ENCODE data around the gene ERBB2. TPM values are rescaled to one million over a fixed set of nuclear protein-coding genes. Genes with fewer than 3 reads are reported as not detected.

Gene ERBB2
- total RNA-seq, 1 donor from 2014 or later = 75.8 TPM

DNA sequence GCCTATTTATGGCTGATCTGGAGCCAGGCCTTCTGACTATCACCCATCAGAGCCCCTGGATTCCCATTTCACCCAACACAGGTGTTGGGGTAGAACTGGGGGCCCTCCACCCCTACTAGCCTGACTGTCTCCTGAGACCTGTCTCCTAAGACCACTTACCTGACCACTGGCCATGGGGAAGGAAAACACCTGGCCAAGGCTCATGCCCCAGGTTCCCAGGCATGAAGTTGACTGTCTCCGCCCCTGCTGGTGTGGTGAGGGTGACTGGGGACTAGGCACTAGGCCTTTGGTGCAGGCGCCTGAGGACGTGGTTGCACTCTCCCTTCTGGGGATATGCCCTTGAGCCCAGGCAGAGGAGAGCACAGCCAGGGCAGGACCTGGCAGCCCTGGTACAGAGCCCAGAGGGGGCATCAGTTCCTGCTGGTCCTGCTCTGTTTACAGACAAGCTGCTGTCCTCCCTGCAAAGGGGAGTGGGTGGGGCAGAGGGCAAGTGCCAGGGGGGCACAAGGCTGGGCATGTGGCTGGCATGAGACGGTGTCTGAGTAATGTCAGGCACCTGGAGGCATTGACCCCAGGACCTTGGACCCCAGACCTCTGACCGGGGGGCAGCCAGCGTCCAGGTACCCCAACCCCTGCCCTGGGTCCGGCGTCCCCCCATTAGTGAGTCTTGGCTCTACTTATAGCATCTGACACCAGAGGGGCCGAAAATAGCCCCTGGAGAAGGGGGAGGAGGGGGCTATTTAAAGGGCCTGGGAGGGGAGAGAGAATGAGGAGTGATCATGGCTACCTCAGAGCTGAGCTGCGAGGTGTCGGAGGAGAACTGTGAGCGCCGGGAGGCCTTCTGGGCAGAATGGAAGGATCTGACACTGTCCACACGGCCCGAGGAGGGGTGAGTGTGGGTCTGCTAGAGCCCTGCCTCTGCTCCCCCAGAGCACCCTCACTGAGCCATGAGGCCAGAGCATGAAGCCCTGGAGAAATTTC is 35.0 kb upstream of the ERBB2 start, which contains the start of gene TCAP:
TCAP (plus strand) TSS at position 769 of the 981 bp plus-strand sequence; CDS start at position 780, 11 bp downstream.
- ATAC-seq = peak; percentile 58
- intact Hi-C loops (cut with micrococcal nuclease) = no loop called here
- peak; percentile 82 for DNase-seq

DNA sequence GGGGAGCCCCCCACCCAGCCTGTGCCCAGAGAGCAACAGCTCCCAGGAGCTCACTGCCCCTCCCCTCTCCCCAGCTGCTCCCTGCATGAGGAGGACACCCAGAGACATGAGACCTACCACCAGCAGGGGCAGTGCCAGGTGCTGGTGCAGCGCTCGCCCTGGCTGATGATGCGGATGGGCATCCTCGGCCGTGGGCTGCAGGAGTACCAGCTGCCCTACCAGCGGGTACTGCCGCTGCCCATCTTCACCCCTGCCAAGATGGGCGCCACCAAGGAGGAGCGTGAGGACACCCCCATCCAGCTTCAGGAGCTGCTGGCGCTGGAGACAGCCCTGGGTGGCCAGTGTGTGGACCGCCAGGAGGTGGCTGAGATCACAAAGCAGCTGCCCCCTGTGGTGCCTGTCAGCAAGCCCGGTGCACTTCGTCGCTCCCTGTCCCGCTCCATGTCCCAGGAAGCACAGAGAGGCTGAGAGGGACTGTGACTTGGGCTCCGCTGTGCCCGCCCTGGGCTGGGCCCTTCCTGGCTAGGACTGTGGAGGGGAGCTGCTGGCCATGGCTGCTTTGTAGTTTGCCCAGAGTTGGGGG is 34.1 kb upstream of the ERBB2 start:
- ATAC-seq (peak; percentile 1), DNase-seq (peak; percentile 62)
- intact Hi-C loops (cut with micrococcal nuclease) = no loop called here

DNA sequence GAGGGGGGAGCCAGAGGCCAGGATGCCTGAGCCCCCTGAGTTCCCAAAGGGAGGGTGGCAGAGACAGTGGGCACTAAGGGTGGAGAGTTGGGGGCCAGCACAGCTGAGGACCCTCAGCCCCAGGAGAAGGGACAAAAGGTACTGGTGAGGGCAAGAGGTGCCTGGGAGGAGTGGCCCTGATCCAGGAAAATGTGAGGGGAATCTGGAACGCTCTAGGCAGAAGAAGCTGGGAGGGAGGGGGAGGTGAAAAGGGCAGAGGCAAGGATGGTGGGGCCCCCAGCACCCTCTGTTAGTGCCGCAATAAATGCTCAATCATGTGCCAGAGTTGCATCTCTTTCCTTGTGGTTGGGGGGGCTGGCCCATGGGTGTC is 33.6 kb upstream of the ERBB2 start:
- intact Hi-C loops (cut with micrococcal nuclease) = no loop called here
- ATAC-seq (no peak), DNase-seq (no peak)

DNA sequence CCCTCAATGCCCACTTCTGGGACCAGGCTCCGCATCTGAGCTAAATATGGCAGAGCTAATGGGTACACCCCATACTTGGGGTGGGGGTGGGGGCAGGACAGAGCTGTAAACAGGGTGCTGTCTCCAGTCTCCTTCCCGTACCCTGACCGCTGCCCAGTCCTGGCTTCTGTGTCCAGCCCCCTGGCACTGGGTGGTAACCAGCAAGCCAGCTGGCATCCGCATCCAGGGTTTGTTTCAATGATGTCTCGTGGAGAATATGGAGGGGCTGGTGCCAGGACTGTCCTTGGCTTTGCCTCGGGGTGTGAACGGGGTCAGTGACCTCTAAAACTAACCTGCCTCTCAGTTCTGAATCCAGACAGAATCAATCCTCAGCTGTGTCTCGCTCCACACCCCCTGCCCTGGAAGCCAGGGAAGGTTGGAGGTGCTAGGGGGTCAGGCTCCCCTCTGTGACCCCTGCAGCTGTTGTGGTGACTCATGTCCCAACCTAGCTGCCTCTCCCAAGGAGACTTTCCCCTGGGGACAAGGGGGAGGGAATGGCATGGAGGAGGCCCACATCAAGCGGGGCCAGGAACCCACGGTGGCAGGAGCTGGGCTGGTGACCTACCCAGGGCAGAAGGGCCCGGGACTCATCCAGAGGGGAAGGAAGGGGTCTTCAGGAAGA is 33.1 kb upstream of the ERBB2 start:
- ATAC-seq (peak; percentile 48), DNase-seq (peak; percentile 88)
- intact Hi-C loops (cut with micrococcal nuclease) = no loop called here

DNA sequence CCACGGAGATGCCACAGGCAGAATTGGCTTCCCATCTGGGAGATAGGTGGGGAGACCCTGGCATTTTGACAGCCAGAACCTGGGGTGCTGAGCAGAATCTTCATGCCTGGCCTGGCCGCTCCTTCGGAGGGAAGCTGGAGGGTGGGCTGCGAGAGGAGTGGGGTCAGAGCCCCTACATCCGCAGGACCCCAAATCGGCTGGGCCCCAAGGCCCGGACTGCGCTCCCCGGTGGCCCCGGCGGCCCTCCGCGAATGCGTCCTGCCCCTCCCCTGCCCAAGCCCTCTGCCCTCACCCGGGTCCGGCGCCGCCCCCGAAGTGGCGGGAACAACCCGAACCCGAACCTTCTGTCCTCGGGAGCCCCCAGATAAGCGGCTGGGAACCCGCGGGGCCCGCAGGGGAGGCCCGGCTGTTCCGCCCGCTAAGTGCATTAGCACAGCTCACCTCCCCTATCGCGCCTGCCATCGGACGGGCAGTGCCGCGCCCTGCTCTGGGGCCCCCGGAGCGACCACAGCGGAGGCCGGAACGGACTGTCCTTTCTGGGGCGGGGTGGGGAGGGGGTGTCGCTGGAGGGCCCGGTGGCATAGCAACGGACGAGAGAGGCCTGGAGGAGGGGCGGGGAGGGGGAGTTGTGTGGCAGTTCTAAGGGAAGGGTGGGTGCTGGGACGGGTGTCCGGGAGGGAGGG is 32.5 kb upstream of the ERBB2 start:
- DNase-seq (peak; percentile 79), ATAC-seq (peak; percentile 14)
- intact Hi-C loops (cut with micrococcal nuclease) = no loop called here

DNA sequence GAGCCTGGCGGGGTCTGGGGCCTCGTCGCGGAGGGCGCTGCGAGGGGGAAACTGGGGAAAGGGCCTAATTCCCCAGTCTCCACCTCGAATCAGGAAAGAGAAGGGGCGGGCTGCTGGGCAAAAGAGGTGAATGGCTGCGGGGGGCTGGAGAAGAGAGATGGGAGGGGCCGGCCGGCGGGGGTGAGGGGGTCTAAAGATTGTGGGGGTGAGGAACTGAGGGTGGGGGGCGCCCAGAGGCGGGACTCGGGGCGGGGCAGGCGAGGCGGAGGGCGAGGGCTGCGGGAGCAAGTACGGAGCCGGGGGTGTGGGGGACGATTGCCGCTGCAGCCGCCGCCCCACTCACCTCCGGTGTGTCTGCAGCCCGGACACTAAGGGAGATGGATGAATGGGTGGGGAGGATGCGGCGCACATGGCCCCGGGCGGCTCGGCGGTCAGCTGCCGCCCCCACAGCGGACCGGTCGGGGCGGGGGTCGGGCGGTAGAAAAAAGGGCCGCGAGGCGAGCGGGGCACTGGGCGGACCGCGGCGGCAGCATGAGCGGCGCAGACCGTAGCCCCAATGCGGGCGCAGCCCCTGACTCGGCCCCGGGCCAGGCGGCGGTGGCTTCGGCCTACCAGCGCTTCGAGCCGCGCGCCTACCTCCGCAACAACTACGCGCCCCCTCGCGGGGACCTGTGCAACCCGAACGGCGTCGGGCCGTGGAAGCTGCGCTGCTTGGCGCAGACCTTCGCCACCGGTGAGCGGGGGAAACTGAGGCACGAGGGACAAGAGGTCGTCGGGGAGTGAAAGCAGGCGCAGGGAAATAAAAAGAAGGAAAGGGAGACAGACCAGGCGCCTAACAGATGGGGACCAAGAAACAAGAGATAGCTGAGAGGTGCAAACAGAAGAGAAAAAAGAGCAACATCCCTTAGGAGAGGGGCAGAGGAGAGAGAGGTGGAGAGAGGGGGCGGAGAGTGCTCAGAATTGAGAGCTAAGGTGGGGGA is 31.6 kb upstream of the ERBB2 start, which contains the start of gene PNMT:
PNMT (plus strand) TSS at position 509 of the 980 bp plus-strand sequence; CDS start at position 532, 23 bp downstream.
- intact Hi-C loops (cut with micrococcal nuclease) = no loop called here
- ATAC-seq (peak; percentile 3), DNase-seq (peak; percentile 90)

DNA sequence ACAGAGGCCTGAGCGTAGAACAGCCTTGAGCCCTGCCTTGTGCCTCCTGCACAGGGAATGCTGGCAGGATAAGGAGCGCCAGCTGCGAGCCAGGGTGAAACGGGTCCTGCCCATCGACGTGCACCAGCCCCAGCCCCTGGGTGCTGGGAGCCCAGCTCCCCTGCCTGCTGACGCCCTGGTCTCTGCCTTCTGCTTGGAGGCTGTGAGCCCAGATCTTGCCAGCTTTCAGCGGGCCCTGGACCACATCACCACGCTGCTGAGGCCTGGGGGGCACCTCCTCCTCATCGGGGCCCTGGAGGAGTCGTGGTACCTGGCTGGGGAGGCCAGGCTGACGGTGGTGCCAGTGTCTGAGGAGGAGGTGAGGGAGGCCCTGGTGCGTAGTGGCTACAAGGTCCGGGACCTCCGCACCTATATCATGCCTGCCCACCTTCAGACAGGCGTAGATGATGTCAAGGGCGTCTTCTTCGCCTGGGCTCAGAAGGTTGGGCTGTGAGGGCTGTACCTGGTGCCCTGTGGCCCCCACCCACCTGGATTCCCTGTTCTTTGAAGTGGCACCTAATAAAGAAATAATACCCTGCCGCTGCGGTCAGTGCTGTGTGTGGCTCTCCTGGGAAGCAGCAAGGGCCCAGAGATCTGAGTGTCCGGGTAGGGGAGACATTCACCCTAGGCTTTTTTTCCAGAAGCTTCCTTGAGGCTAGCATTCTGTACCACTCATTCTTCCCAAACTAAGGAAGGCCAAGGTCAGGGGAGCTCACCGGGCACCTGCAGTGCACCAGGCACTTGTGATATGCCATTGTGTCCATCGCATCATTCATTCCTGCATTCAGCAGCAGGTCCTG is 29.7 kb upstream of the ERBB2 start:
- intact Hi-C loops (cut with micrococcal nuclease) = no loop called here
- DNase-seq = no peak
- ATAC-seq = no peak

DNA sequence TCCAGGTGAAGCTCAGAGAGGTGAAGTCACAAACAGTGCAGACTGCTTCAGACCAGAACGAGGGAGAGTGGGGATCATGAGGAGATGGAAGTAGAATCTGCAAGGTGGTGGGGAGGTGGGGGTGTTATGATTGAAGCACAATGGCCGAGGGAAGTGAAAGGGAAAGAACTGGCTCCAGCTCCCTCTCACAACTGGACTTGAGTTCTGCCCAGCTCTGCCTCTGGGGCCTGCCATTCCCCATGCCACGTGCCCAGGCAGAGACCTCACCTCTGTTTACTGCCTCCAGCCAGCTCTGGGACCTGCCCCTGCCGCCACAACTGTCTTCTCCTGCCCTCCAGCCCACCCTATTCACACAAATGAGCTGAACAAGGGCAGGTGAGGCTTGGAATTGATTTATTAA is 29.1 kb upstream of the ERBB2 start:
- intact Hi-C loops (cut with micrococcal nuclease) = no loop called here
- no peak for DNase-seq

DNA sequence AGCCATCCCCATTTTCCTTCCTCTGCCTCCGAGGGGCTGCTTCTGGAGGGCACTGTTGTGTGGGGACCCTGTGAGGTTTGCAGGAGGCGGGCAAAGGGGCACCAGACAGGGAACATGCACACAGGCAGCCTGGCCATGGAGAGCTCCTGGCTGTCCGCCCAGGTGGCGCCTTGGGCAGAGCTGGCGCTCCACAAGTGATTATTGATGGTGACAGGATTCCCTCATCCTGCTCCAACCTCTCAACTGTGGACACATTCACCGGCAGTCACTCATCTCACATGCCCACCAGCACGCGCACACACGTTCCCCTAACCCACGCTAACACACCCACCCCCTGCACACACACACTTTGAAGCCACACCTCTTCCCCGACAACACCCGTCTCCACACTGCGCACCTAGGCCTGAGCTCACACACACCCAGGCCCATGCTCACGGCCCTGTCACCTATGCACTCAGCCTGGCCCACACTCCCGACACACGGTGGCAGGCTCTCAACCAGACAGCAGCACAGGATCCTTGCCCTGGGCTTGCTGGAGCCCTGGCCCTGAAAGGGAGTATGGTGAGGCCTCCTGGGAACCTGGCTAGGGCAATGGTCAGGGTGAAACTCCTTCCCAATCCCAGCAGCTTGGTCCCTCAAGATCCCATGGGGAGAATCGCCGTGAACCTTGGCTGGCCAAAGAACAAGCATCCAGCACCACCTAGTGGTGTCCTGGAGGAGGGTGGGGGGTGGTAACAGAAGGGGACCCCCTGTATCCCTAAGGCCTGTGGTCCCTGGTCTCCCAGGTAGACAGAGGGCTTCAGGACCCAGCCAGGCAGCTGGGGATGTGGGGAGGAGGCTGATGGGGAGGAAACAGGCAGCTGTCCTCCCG is 28.0 kb upstream of the ERBB2 start:
- DNase-seq (peak; percentile 89), ATAC-seq (peak; percentile 29)
- intact Hi-C loops (cut with micrococcal nuclease) = no loop called here

More for the DNA sequence above, 29.1 kb upstream of the ERBB2 start:
- no peak for ATAC-seq

DNA sequence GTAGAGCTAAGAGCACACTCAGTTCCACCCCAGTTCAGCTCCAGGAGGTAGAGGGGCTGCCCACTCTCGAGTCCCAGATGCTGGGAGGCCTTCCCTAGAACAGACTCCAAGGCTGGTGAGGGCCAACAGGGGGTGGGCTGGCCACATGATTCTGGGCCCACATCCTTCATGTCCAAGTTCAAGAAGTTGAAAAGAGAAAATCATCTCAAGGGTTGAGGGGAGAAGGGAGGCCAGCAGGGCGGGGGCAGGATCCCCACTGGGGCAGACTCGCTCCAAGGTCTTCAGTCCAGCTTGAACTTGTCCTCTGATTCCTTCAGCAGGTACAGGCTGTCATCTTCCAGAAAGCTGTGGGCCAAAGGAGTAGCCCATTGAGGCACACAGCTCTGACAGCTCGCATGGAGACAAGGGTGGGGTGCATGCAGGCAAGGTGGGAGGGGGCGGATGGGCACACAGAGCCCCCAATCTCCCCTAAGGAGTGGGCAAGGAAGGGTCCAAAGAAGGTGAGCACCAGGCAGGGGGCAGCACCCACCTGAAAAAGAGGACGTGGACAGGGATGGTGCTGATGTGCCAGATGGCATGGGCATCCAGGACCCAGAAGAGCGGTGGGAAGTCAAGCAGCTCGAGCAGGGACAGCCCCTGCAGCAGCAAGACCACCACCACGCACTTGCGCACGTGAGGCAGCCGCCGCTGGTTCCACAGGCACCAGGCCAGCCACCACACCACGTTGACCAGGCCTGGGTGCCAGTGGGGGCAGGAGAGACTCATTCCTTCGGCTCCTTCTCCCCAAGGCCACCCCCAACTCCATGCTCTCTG is 27.1 kb upstream of the ERBB2 start:
- ATAC-seq (no peak), DNase-seq (peak; percentile 23)
- intact Hi-C loops (cut with micrococcal nuclease) = no loop called here

DNA sequence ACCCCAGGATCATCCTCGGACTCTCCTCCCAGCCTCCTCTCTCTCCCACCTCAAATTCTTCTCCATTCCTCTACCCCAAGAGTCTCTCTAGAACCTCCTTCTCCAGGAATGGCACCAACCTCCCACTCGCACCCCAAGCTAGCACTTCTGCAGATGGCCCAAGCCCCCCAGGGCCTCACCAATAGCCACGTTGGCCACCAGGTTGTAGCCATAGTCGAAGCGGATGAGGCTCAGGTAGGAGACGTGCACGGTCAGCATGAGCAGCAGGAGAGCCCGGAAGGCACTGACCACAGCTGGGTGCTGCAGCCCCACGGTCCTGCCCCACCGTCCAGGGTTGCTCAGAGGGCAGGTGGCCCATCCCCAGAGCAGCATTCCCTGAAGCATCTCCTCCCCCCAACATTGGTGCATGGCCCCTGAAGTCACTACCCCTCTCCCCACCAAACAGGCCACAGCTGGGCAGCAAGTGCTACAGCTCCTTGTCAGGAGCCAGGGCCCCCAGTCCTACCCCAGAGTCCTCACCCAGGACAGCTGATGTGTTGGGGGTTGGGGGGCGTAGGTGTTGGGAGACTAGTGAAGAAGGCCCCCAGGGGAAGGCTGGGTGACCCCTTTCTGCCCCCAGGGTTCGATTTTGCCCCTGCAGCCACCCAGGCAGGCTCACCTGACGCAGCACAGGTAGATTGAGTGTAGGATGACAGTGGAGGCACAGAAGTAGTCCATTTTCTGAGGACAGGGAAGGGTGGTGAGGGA is 26.4 kb upstream of the ERBB2 start:
- intact Hi-C loops (cut with micrococcal nuclease) = no loop called here
- ATAC-seq (no peak), DNase-seq (no peak)

DNA sequence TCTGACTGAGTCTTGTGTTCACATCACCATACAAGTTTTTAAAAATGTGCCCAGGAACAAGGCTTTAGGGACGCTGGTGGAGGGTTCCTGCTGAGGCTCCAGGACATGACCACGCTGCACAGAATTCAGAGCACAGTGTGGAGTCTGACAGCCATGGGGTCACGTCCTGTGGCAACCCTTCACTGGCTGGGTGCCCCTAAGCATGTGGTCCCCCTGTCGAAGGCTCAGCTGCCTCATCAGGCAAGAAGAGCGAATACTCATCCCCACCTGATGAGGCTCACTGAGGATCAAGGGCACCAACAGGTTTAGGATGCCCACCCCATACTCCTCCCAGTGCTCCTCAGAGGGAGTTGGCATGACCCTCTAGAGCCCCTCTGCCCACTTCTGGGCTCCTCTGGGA is 25.7 kb upstream of the ERBB2 start:
- DNase-seq (no peak), ATAC-seq (no peak)
- intact Hi-C loops (cut with micrococcal nuclease) = no loop called here

DNA sequence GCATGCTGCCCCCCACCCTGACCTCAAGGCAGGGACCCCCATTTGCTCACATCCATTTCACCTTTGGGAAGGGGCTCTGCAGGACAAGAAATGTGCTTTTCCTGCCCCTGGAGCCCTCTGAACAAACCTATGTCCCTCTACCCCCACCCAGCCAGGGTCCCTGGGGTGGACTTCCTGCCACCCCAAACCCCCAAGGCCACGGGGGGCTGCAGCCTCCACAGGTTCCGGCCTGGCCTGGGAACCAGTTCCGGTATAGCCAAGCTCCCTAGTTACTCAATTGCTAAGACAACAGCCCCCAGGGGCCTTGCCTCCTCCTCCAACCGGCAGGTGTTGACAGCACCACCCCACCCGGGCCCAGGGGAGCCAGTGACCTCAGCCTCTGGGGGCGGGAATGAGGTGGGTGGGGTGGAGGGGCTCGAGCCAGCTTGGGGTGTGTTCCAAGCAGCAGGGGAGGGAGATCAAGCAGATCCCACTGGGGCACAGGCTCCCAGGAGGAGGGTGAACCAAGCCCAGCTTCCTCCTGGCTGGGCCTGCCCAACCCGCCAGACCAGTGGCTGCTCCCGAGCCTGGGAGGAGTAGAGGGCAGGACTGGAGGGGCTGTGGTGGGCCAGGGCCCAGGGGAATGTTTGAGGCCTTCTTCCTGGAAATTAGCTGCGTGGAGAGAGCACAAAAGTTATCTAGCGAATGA is 25.0 kb upstream of the ERBB2 start:
- intact Hi-C loops (cut with micrococcal nuclease) = no loop called here
- ATAC-seq = peak; percentile 33

DNA sequence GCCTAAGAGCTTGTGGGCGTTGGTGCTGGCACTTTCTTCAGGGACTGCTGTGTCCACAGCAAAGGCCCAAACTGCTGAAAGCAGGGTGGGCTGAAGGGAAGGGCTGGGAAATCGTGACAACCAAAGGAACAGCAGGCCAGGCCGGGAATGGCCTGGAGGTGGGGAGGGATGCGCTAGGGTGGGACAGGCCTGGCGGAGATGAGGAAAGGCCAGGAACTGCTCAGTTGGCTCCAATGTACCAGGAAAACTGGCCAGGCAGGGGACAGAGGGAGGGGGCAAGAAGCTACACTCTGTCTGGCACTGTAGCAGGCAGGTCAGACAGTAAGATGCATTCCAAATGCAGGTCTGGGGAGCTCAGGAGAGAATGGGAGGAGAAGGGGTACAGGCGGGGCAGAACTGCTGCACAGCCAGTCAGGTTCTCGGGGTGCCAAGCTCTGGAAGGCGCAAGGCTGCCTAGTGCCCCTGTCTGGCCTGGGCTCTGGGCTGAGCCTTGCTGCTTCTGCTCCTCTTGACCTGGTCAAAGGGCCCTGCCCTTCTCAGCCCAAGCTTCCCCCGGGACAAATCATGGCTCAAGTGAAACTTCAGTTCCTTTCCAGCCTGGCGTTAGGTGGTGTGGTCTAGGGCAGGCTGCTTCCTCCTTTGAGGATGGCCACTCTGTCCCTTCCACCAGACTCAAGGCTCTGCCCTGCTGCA is 24.3 kb upstream of the ERBB2 start:
- no peak for DNase-seq
- no peak for ATAC-seq
- intact Hi-C loops (cut with micrococcal nuclease) = no loop called here

More for the DNA sequence above, 25.0 kb upstream of the ERBB2 start:
- peak; percentile 71 for DNase-seq

Data from left ventricle myocardium superior (tissue), 1 donor.